IMR-90 (cell line): ENCODE measurements around the gene ASXL3. TPM values are rescaled to one million over a fixed set of nuclear protein-coding genes. Genes with fewer than 3 reads are reported as not detected.

ENCODE experiments used
- ATAC-seq: fragments of 200-7000 bp; cut with Tn5 transposase; 2 replicates; pipeline ENCODE4 v1.9.1; 2020; ENCODE audit warnings: low read depth, mild to moderate bottlenecking, moderate library complexity
- BruUV-seq: library from RNA; stranded (reverse); fragments of 400-500 nt; replicated peaks from 2 replicates; lab custom pipeline; 2021; lab: Mats Ljungman, UMichigan
- CTCF ChIA-PET: fragments of 300-600 bp; formaldehyde crosslinking; extraction: SDS; loops from one replicate; lab custom pipeline; 2021; ENCODE audit warnings: antibody characterized with exemption; lab: Yijun Ruan, JAX
- POLR2A ChIA-PET: fragments of 300-600 bp; sonication (Branson Sonifier 250); formaldehyde crosslinking; loops from one replicate; lab custom pipeline; 2022; ENCODE audit warnings: antibody characterized with exemption; ENCODE audit not compliant: unreplicated experiment; lab: Charles Lee
- DNase-seq: peaks from one replicate; pipeline ENCODE4 v3.0.0; 2013
- H2AFZ ChIP-seq: replicated peaks from 2 replicates; pipeline ENCODE3; 2013; ENCODE audit warnings: low read length, mild to moderate bottlenecking; ENCODE audit not compliant: poor library complexity
- H2AK5ac ChIP-seq: 2 replicates; pipeline ENCODE4 v1.6.1; 2013; ENCODE audit warnings: low read depth, low read length, inconsistent platforms
- H2AK9ac ChIP-seq: replicated peaks from 2 replicates; pipeline ENCODE3; 2013; ENCODE audit warnings: mild to moderate bottlenecking, low read depth, low read length, moderate library complexity; ENCODE audit not compliant: poor library complexity
- H2BK120ac ChIP-seq: 2 replicates; pipeline ENCODE4 v1.6.1; 2013; ENCODE audit warnings: low read depth, low read length, inconsistent platforms
- H2BK15ac ChIP-seq: 3 replicates; pipeline ENCODE4 v1.6.1; 2013; ENCODE audit warnings: low read depth, low read length, inconsistent platforms
- H2BK20ac ChIP-seq: 2 replicates; pipeline ENCODE4 v1.6.1; 2013; ENCODE audit warnings: low read depth, mild to moderate bottlenecking, inconsistent platforms, low read length, moderate library complexity
- H2BK5ac ChIP-seq: 2 replicates; pipeline ENCODE4 v1.6.1; 2013; ENCODE audit warnings: mild to moderate bottlenecking, low read depth, low read length, inconsistent platforms; ENCODE audit not compliant: poor library complexity, severe bottlenecking
- H3K14ac ChIP-seq: replicated peaks from 2 replicates; pipeline ENCODE4 v1.6.1; 2013; ENCODE audit warnings: low read depth, low read length, inconsistent platforms
- H3K18ac ChIP-seq: 2 replicates; pipeline ENCODE4 v1.6.1; 2013; ENCODE audit warnings: low read depth, low read length, control low read depth
- H3K23ac ChIP-seq: 2 replicates; pipeline ENCODE4 v1.6.1; 2013; ENCODE audit warnings: low read depth, low read length, inconsistent platforms
- H3K27ac ChIP-seq: 2 replicates; pipeline ENCODE4 v1.5.1; 2013; ENCODE audit warnings: mild to moderate bottlenecking, control low read depth, low read length; ENCODE audit not compliant: insufficient read depth
- H3K27me3 ChIP-seq: 2 replicates; pipeline ENCODE4 v1.6.1; 2013; ENCODE audit warnings: low read length; ENCODE audit not compliant: control insufficient read depth, insufficient read depth
- H3K36me3 ChIP-seq: 2 replicates; pipeline ENCODE4 v1.6.1; 2013; ENCODE audit warnings: low read length, mixed read lengths; ENCODE audit not compliant: control insufficient read depth, insufficient read depth
- H3K4ac ChIP-seq: 2 replicates; pipeline ENCODE4 v1.6.1; 2013; ENCODE audit warnings: low read depth, low read length, inconsistent platforms
- H3K4me1 ChIP-seq: 2 replicates; pipeline ENCODE4 v1.6.1; 2013; ENCODE audit warnings: low read length, mixed read lengths; ENCODE audit not compliant: control insufficient read depth, insufficient read depth
- H3K4me2 ChIP-seq: 2 replicates; pipeline ENCODE4 v1.6.1; 2013; ENCODE audit warnings: low read depth, mild to moderate bottlenecking, control low read depth, low read length, moderate library complexity
- H3K4me3 ChIP-seq: 2 replicates; pipeline ENCODE4 v1.5.1; 2013; ENCODE audit warnings: low read depth, mild to moderate bottlenecking, control low read depth, low read length, moderate library complexity; ENCODE audit not compliant: insufficient read depth
- H3K56ac ChIP-seq: 2 replicates; pipeline ENCODE4 v1.6.1; 2013; ENCODE audit warnings: low read length, inconsistent platforms; ENCODE audit not compliant: insufficient read depth; ENCODE audit errors: extremely low read depth
- H3K79me1 ChIP-seq, 2 experiments: 2 replicates each; pipeline ENCODE4 v1.6.1; 2013; ENCODE audit warnings: low read length in 2 of 2, inconsistent platforms in 1 of 2, low read depth in 1 of 2
- H3K9ac ChIP-seq: 2 replicates; pipeline ENCODE4 v1.6.1; 2013; ENCODE audit warnings: low read depth, low read length, control low read depth
- H3K9me1 ChIP-seq: 2 replicates; pipeline ENCODE4 v1.6.1; 2013; ENCODE audit warnings: low read length, inconsistent platforms; ENCODE audit not compliant: insufficient read depth
- H3K9me3 ChIP-seq: 2 replicates; pipeline ENCODE4 v1.6.1; 2013; ENCODE audit warnings: low read length; ENCODE audit not compliant: control insufficient read depth, insufficient read depth
- H4K20me1 ChIP-seq: 2 replicates; pipeline ENCODE4 v1.6.1; 2013; ENCODE audit warnings: low read length, inconsistent platforms; ENCODE audit not compliant: insufficient read depth
- H4K5ac ChIP-seq: 2 replicates; pipeline ENCODE4 v1.6.1; 2013; ENCODE audit warnings: mild to moderate bottlenecking, low read depth, low read length, control low read depth
- H4K8ac ChIP-seq, 2 experiments: 2 replicates each; pipeline ENCODE4 v1.6.1; 2013; ENCODE audit warnings: low read depth in 2 of 2, low read length in 2 of 2, control low read depth in 1 of 2, inconsistent platforms in 1 of 2
- H4K91ac ChIP-seq: 2 replicates; pipeline ENCODE4 v1.6.1; 2013; ENCODE audit warnings: low read depth, low read length, inconsistent platforms; ENCODE audit not compliant: insufficient read depth
- BHLHE40 ChIP-seq: fragments of 150-350 bp; IDR thresholded peaks from 2 replicates; pipeline ENCODE4 v1.6.1; 2016; ENCODE audit warnings: mild to moderate bottlenecking, low read depth, low read length
- CEBPB ChIP-seq: IDR thresholded peaks from 2 replicates; pipeline ENCODE4 v1.6.1; 2012; ENCODE audit warnings: low read depth, low read length, improper control_type of control experiment
- CHD1 ChIP-seq: IDR thresholded peaks from 2 replicates; pipeline ENCODE4 v1.6.1; 2012; ENCODE audit warnings: low read depth, low read length, improper control_type of control experiment
- FOS ChIP-seq: fragments of 150-350 bp; IDR thresholded peaks from 2 replicates; pipeline ENCODE4 v1.6.1; 2016; ENCODE audit warnings: low read depth, low read length
- MAZ ChIP-seq: IDR thresholded peaks from 2 replicates; pipeline ENCODE4 v1.6.1; 2012; ENCODE audit warnings: low read depth, mild to moderate bottlenecking, low read length, improper control_type of control experiment, moderate library complexity, borderline replicate concordance
- NFE2L2 ChIP-seq: fragments of 150-350 bp; IDR thresholded peaks from 2 replicates; pipeline ENCODE4 v1.6.1; 2016; ENCODE audit warnings: low read depth, mild to moderate bottlenecking, low read length
- POLR2A ChIP-seq: IDR thresholded peaks from 2 replicates; pipeline ENCODE4 v1.6.1; 2012; ENCODE audit warnings: mild to moderate bottlenecking, low read depth, low read length
- RAD21 ChIP-seq: IDR thresholded peaks from 2 replicates; pipeline ENCODE4 v1.6.1; 2012; ENCODE audit warnings: low read length, improper control_type of control experiment
- RCOR1 ChIP-seq: IDR thresholded peaks from 2 replicates; pipeline ENCODE4 v1.6.1; 2012; ENCODE audit warnings: mild to moderate bottlenecking, low read length, improper control_type of control experiment; ENCODE audit not compliant: insufficient replicate concordance
- RFX5 ChIP-seq: IDR thresholded peaks from 2 replicates; pipeline ENCODE4 v1.8.0; 2012; ENCODE audit warnings: low read depth, mild to moderate bottlenecking, low read length, moderate library complexity
- SMC3 ChIP-seq: fragments of 150-350 bp; IDR thresholded peaks from 2 replicates; pipeline ENCODE4 v1.6.1; 2016; ENCODE audit warnings: low read depth, mild to moderate bottlenecking, antibody characterized with exemption, low read length, moderate library complexity
- WGBS, 2 experiments: methylation state at CpG; one replicate each; pipeline versions ENCODE4 v1.1.5 to v1.1.7; 2013; ENCODE audit warnings: missing lambda C conversion rate in 2 of 2; ENCODE audit not compliant: insufficient read length in 1 of 2; ENCODE audit errors: extremely low coverage in 2 of 2; 5-methylcytosine and 5-hydroxymethylcytosine counted together
- dilution Hi-C: fragments of 300-500 bp; cut with HindIII; formaldehyde crosslinking; loops from one replicate; pipeline ENCODE4 v1.14.3; 2018; ENCODE audit warnings: low sequenced_read_pairs; ENCODE audit not compliant: unreplicated experiment
- in situ Hi-C: fragments of 300-500 bp; cut with MboI; formaldehyde crosslinking; loops from 3 replicates; pipeline ENCODE4 v1.14.3; 2019; ENCODE audit warnings: low sequenced_read_pairs, inconsistent platforms, mixed read lengths
- intact Hi-C: fragments of 100-400 bp; cut with micrococcal nuclease; formaldehyde crosslinking; loops from 2 replicates; pipeline ENCODE4 v1.10.0; 2022
- polyA plus RNA-seq, 3 experiments: library from polyadenylated mRNA; depleted of rRNA; stranded (reverse); fragments of >200 nt; gene quantifications; 2 replicates each; pipeline ENCODE4 v1.2.3, GENCODE V29; 2012; ENCODE audit warnings: low replicate concordance in 1 of 3
- total RNA-seq: library from RNA; depleted of rRNA; stranded (reverse); fragments of >200 nt; gene quantifications from 2 replicates; pipeline ENCODE4 v1.2.3, GENCODE V29; 2012
- TF ChIP-seq, protein P1 (sequence below): conservative IDR thresholded peaks from 2 replicates; pipeline ENCODE4 v1.5.1; 2012; ENCODE audit warnings: mild to moderate bottlenecking, low read depth, low read length, improper control_type of control experiment
- TF ChIP-seq, protein P2 (sequence below): fragments of 150-350 bp; IDR thresholded peaks from 2 replicates; pipeline ENCODE4 v1.6.1; 2017; ENCODE audit warnings: mild to moderate bottlenecking, antibody characterized with exemption, low read length, low read depth
- TF ChIP-seq, protein P3 (sequence below): fragments of 150-350 bp; IDR thresholded peaks from 2 replicates; pipeline ENCODE4 v1.6.1; 2016; ENCODE audit warnings: low read depth, mild to moderate bottlenecking, low read length, moderate library complexity, borderline replicate concordance

Gene ASXL3
- total and polyA plus RNA-seq, 2 of the 4 experiments (the other 2 are of a cell fraction) = 0.03 to 0.54 TPM

DNA sequence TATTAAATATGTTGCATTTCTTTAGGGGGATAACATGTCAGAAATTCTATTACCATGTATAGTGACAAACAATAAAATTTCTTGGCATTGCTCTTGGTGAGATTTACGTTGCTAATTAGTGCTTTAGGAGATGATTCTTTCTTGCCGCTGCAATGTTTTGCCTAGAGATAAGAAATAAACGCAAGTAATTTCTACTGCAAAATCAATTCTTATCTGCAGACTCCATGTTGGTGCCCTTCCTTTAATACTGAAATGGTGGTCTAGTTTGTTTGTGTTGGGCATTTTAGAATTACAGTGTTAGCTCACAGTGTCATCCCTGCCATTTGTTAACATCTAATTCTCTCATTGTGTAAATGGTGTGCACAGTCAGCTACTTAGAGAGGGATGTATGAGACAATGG lies 34.6 kb downstream of the ASXL3 start:
- no peaks in the 10 kb centered on the region for H3K36me3 ChIP-seq
- H2BK15ac ChIP-seq = no peak overlapping the region
- no peaks in the 10 kb centered on the region for H4K20me1 ChIP-seq
- TF ChIP-seq BHLHE40 (no peak), MAZ (no peak), CEBPB (no peak), SMC3 (no peak), CHD1 (no peak), NFE2L2 (no peak), RFX5 (no peak), RCOR1 (no peak), POLR2A (no peak), FOS (no peak), RAD21 (no peak)
- TF ChIP-seq, protein P1, sequence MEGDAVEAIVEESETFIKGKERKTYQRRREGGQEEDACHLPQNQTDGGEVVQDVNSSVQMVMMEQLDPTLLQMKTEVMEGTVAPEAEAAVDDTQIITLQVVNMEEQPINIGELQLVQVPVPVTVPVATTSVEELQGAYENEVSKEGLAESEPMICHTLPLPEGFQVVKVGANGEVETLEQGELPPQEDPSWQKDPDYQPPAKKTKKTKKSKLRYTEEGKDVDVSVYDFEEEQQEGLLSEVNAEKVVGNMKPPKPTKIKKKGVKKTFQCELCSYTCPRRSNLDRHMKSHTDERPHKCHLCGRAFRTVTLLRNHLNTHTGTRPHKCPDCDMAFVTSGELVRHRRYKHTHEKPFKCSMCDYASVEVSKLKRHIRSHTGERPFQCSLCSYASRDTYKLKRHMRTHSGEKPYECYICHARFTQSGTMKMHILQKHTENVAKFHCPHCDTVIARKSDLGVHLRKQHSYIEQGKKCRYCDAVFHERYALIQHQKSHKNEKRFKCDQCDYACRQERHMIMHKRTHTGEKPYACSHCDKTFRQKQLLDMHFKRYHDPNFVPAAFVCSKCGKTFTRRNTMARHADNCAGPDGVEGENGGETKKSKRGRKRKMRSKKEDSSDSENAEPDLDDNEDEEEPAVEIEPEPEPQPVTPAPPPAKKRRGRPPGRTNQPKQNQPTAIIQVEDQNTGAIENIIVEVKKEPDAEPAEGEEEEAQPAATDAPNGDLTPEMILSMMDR = no peak
- TF ChIP-seq, protein P2, sequence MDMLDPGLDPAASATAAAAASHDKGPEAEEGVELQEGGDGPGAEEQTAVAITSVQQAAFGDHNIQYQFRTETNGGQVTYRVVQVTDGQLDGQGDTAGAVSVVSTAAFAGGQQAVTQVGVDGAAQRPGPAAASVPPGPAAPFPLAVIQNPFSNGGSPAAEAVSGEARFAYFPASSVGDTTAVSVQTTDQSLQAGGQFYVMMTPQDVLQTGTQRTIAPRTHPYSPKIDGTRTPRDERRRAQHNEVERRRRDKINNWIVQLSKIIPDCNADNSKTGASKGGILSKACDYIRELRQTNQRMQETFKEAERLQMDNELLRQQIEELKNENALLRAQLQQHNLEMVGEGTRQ = no peak
- TF ChIP-seq, protein P3, sequence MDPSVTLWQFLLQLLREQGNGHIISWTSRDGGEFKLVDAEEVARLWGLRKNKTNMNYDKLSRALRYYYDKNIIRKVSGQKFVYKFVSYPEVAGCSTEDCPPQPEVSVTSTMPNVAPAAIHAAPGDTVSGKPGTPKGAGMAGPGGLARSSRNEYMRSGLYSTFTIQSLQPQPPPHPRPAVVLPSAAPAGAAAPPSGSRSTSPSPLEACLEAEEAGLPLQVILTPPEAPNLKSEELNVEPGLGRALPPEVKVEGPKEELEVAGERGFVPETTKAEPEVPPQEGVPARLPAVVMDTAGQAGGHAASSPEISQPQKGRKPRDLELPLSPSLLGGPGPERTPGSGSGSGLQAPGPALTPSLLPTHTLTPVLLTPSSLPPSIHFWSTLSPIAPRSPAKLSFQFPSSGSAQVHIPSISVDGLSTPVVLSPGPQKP = no peak
- no peak overlapping the region for H4K5ac ChIP-seq
- H3K18ac ChIP-seq = no peak overlapping the region
- POLR2A ChIA-PET = no interaction called here
- H2BK5ac ChIP-seq = no peak overlapping the region
- in situ Hi-C loops (no loop called here), dilution Hi-C loops (no loop called here), intact Hi-C loops (no loop called here)
- no peak overlapping the region for H3K4ac ChIP-seq
- H2AK9ac ChIP-seq = no peak overlapping the region
- H2BK20ac ChIP-seq = no peak overlapping the region
- H3K27me3 ChIP-seq = no peaks in the 10 kb centered on the region
- no peak overlapping the region for H3K4me3 ChIP-seq
- H4K8ac ChIP-seq = no peak overlapping the region
- peaks cover 2% of the 10 kb centered on the region; the same call in 1 of the 2 replicates for H3K4me1 ChIP-seq
- CTCF ChIA-PET = no interaction called here
- BruUV-seq = no TSS peak
- no peak overlapping the region for H2BK120ac ChIP-seq
- H3K79me1 ChIP-seq = no peaks in the 10 kb centered on the region
- H2AFZ ChIP-seq = no peak overlapping the region
- ATAC-seq = no peak
- H3K4me2 ChIP-seq = no peak overlapping the region
- H3K27ac ChIP-seq = no peak overlapping the region
- H3K23ac ChIP-seq = no peak overlapping the region
- H3K56ac ChIP-seq = no peak overlapping the region
- H3K14ac ChIP-seq = no peak overlapping the region
- no CpG with 5 or more reads among the region's 3 CpGs for WGBS, 2 experiments
- DNase-seq = no peak
- no peak overlapping the region for H2AK5ac ChIP-seq
- H3K9me3 ChIP-seq = no peaks in the 10 kb centered on the region
- H4K91ac ChIP-seq = no peak overlapping the region
- H3K9me1 ChIP-seq = no peaks in the 10 kb centered on the region
- H3K9ac ChIP-seq = no peak overlapping the region
